HCT116 (cell line): ENCODE data around the gene TPPP2. TPM values are rescaled to one million over a fixed set of nuclear protein-coding genes. Genes with fewer than 3 reads are reported as not detected.

Source experiments
- ATAC-seq: fragments of 200-7000 bp; cut with Tn5 transposase; 2 replicates; pipeline ENCODE4 v1.9.1; 2020; ENCODE audit warnings: mild to moderate bottlenecking, moderate library complexity
- BruUV-seq: library from RNA; stranded (reverse); fragments of 400-500 nt; replicated peaks from 2 replicates; lab custom pipeline; 2021; lab: Mats Ljungman, UMichigan
- CTCF ChIA-PET: fragments of 300-600 bp; sonication (Branson Sonifier 250); formaldehyde crosslinking; loops from one replicate; lab custom pipeline; 2021; ENCODE audit warnings: antibody characterized with exemption; lab: Charles Lee
- POLR2A ChIA-PET: fragments of 300-600, 350-600 bp; sonication (Branson Sonifier 250); formaldehyde crosslinking; loops from one replicate; lab custom pipeline; 2021; ENCODE audit warnings: antibody characterized with exemption; lab: Charles Lee
- RAD21 ChIA-PET, 2 experiments: fragments of 300-600 bp; sonication (Branson Sonifier 250); formaldehyde crosslinking; loops; one replicate each; lab custom pipeline; 2023; ENCODE audit warnings: low total read pairs in 2 of 2; ENCODE audit not compliant: uncharacterized antibody in 2 of 2, unreplicated experiment in 2 of 2, low non-redundant PET in 1 of 2; lab: Charles Lee
- DNase-seq: peaks from one replicate; pipeline ENCODE4 v3.0.0-alpha.2; 2010; ENCODE audit warnings: low read depth, low spot score
- H2AFZ ChIP-seq: fragments of 200-600 bp; shearing (Covaris generic), sonication (generic); 2 replicates; pipeline ENCODE4 v1.6.1; 2017; ENCODE audit warnings: low read depth, mixed run types, mixed read lengths, antibody characterized with exemption, low read length; ENCODE audit not compliant: poor library complexity, severe bottlenecking
- H3K27ac ChIP-seq: 2 replicates; pipeline ENCODE4 v1.5.1; 2012; ENCODE audit warnings: low read depth, low read length
- H3K27me3 ChIP-seq: fragments of 200-600 bp; sonication (generic); 2 replicates; pipeline ENCODE4 v1.6.1; 2016; ENCODE audit warnings: mixed run types, low read length, mixed read lengths; ENCODE audit not compliant: insufficient read depth
- H3K36me3 ChIP-seq, 2 experiments: fragments of 200-500 bp in 1 of 2; fragments of 200-600 bp in 1 of 2; sonication (Bioruptor generic) in 1 of 2; sonication (generic) in 1 of 2; 2 replicates each; pipeline versions ENCODE4 v1.5.1 to v1.6.1; 2014 to 2016; ENCODE audit warnings: low read length in 2 of 2, inconsistent platforms in 1 of 2, mixed read lengths in 1 of 2, mixed run types in 1 of 2; ENCODE audit not compliant: insufficient read depth in 2 of 2, control insufficient read depth in 1 of 2
- H3K4me1 ChIP-seq, 2 experiments: fragments of 200-600 bp in 1 of 2; sonication (generic) in 1 of 2; 2 replicates each; pipeline versions ENCODE4 v1.5.1 to v1.6.1; 2012 to 2017; ENCODE audit warnings: low read length in 2 of 2, inconsistent platforms in 1 of 2, mild to moderate bottlenecking in 1 of 2, mixed read lengths in 1 of 2, mixed run types in 1 of 2, moderate library complexity in 1 of 2; ENCODE audit not compliant: insufficient read depth in 2 of 2, control insufficient read depth in 1 of 2
- H3K4me2 ChIP-seq: fragments of 200-600 bp; sonication (generic); 2 replicates; pipeline ENCODE4 v1.6.1; 2017; ENCODE audit warnings: mixed run types, low read length, mixed read lengths
- H3K4me3 ChIP-seq, 2 experiments: fragments of 200-600 bp in 1 of 2; sonication (generic) in 1 of 2; replicated peaks in 1 of 2; 2 replicates each; pipeline ENCODE4 v1.5.1; 2011 to 2016; ENCODE audit warnings: low read length in 2 of 2, control low read depth in 1 of 2, low read depth in 1 of 2, mild to moderate bottlenecking in 1 of 2, mixed read lengths in 1 of 2, mixed run types in 1 of 2
- H3K79me2 ChIP-seq: fragments of 200-600 bp; sonication (generic); 2 replicates; pipeline ENCODE4 v1.6.1; 2017; ENCODE audit warnings: mild to moderate bottlenecking, mixed run types, low read length, moderate library complexity, mixed read lengths; ENCODE audit not compliant: insufficient read depth
- H3K9ac ChIP-seq: fragments of 200-600 bp; sonication (generic); 2 replicates; pipeline ENCODE4 v1.6.1; 2016; ENCODE audit warnings: low read length, mixed read lengths
- H3K9me2 ChIP-seq: fragments of 200-600 bp; sonication (generic), shearing (Covaris generic); 2 replicates; pipeline ENCODE4 v1.6.1; 2017; ENCODE audit warnings: mixed run types, mild to moderate bottlenecking, moderate library complexity; ENCODE audit not compliant: insufficient read depth
- H3K9me3 ChIP-seq, 2 experiments: fragments of 200-500 bp in 1 of 2; fragments of 200-600 bp in 1 of 2; sonication (Bioruptor generic) in 1 of 2; sonication (generic) in 1 of 2; 2 replicates each; pipeline ENCODE4 v1.6.1; 2014 to 2017; ENCODE audit warnings: low read length in 2 of 2, mixed read lengths in 2 of 2, inconsistent platforms in 1 of 2, low read depth in 1 of 2, mild to moderate bottlenecking in 1 of 2, mixed run types in 1 of 2, moderate library complexity in 1 of 2; ENCODE audit not compliant: control insufficient read depth in 1 of 2, insufficient read depth in 1 of 2
- H4K20me1 ChIP-seq: fragments of 200-600 bp; sonication (generic), shearing (Covaris generic); 2 replicates; pipeline ENCODE4 v1.6.1; 2017; ENCODE audit warnings: mixed run types, mild to moderate bottlenecking, moderate library complexity; ENCODE audit not compliant: insufficient read depth
- ATF3 ChIP-seq: IDR thresholded peaks from 2 replicates; pipeline ENCODE4 v1.6.1; 2012
- CBX3 ChIP-seq: IDR thresholded peaks from 2 replicates; pipeline ENCODE4 v1.6.1; 2012; ENCODE audit warnings: low read depth
- CEBPB ChIP-seq: IDR thresholded peaks from 2 replicates; pipeline ENCODE4 v1.6.1; 2012; ENCODE audit warnings: low read depth
- CTCF ChIP-seq, 3 experiments: fragments of 200-600 bp in 1 of 3; sonication (generic) in 1 of 3; IDR thresholded peaks in 2 of 3; conservative IDR thresholded peaks in 1 of 3; 2 replicates each; pipeline ENCODE4 v1.5.1; 2012 to 2017; ENCODE audit warnings: low read depth in 2 of 3, low read length in 2 of 3, antibody characterized with exemption in 1 of 3, borderline replicate concordance in 1 of 3, control low read depth in 1 of 3, mild to moderate bottlenecking in 1 of 3, mixed read lengths in 1 of 3, mixed run types in 1 of 3, moderate library complexity in 1 of 3; ENCODE audit not compliant: insufficient read depth in 1 of 3
- ELF1 ChIP-seq: IDR thresholded peaks from 2 replicates; pipeline ENCODE4 v1.6.1; 2012; ENCODE audit warnings: low read depth, borderline replicate concordance
- FOSL1 ChIP-seq: IDR thresholded peaks from 2 replicates; pipeline ENCODE4 v1.6.1; 2012; ENCODE audit warnings: low read depth
- POLR2A ChIP-seq: IDR thresholded peaks from 2 replicates; pipeline ENCODE4 v1.7.0; 2011; ENCODE audit warnings: borderline replicate concordance; ENCODE audit not compliant: insufficient read depth, insufficient read length; ENCODE audit errors: extremely low read depth
- SRF ChIP-seq: IDR thresholded peaks from 2 replicates; pipeline ENCODE4 v1.6.1; 2012; ENCODE audit warnings: low read depth
- TCF7L2 ChIP-seq: IDR thresholded peaks from 2 replicates; pipeline ENCODE4 v1.7.0; 2011; ENCODE audit warnings: borderline replicate concordance, inconsistent platforms; ENCODE audit not compliant: insufficient read depth, insufficient read length; ENCODE audit errors: extremely low read depth
- YY1 ChIP-seq: IDR thresholded peaks from 2 replicates; pipeline ENCODE4 v1.6.1; 2011; ENCODE audit warnings: low read length, low read depth, moderate library complexity, mild to moderate bottlenecking; ENCODE audit not compliant: insufficient replicate concordance; ENCODE audit errors: extremely low read depth
- ZBTB33 ChIP-seq: IDR thresholded peaks from 2 replicates; pipeline ENCODE4 v1.6.1; 2011; ENCODE audit warnings: mild to moderate bottlenecking, low read length, moderate library complexity; ENCODE audit not compliant: insufficient replicate concordance; ENCODE audit errors: extremely low read depth
- ZNF274 ChIP-seq: fragments of 200-500 bp; sonication (Bioruptor generic); IDR thresholded peaks from 2 replicates; pipeline ENCODE4 v1.6.1; 2014; ENCODE audit warnings: mild to moderate bottlenecking, low read depth, low read length, inconsistent platforms
- intact Hi-C: fragments of 100-400 bp; cut with micrococcal nuclease; formaldehyde crosslinking; loops from 2 replicates; pipeline ENCODE4 v1.10.0; 2022
- total RNA-seq: library from RNA; stranded (reverse); gene quantifications from one replicate; pipeline ENCODE4 v1.2.1, GENCODE V29; 2021; ENCODE audit not compliant: unreplicated experiment

The TPPP2 gene
- total RNA-seq, 1 experiment from 2014 or later, result not detected

DNA sequence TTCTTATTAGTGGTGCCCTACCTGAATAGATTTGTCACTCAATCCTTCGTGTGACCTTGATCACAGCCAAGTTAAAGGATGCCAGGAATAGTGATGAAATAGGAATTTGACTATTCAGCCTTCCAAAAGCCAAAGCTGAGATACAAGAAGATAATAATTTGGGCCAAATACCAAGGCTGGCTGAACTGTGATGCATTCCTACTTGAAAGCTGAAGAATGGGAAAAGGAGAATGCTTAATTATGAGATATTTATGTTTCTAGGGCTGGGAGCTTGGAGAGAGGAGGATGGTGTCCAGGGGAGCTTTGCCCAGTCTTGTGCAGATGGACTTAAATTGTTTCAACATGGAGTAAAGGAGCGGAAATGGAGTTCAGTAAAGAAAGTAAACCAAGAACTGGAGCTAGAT is 17.4 kb downstream of the TPPP2 start:
- Histone ChIP-seq H3K4me1 (no peaks in the 10 kb centered on the region), H4K20me1 (no peaks in the 10 kb centered on the region), H3K79me2 (no peaks in the 10 kb centered on the region), H3K9ac (no peak overlapping the region), H3K27ac (no peak overlapping the region), H2AFZ (no peak overlapping the region), H3K4me2 (no peak overlapping the region), H3K36me3 (no peaks in the 10 kb centered on the region), H3K4me3 (no peak overlapping the region), H3K9me3 (no peaks in the 10 kb centered on the region), H3K9me2 (no peaks in the 10 kb centered on the region), H3K27me3 (no peaks in the 10 kb centered on the region)
- RAD21 ChIA-PET, result no interaction called here
- intact Hi-C loops, result no loop called here
- DNase-seq, result no peak
- POLR2A ChIA-PET, result no interaction called here
- no TSS peak for BruUV-seq
- CTCF ChIA-PET, result interaction anchor here (0.8 to 3.0 kb wide), 6 partner anchors 8 to 190 kb away, joined by 3 to 8 read pairs (median 3); no protein-coding TSS in a partner anchor
- ATAC-seq, result no peak
- no peak for TF ChIP-seq ELF1
- no peak for TF ChIP-seq POLR2A
- no peak for TF ChIP-seq CTCF (IDR thresholded peaks at IDR 0.05 in 2 of 3, conservative IDR thresholded peaks at IDR 0.05 in 1 of 3; ENCODE audit: borderline replicate concordance in 1 of 3, insufficient read depth in 1 of 3, low read depth in 2 of 3, low read length in 2 of 3)
- TF ChIP-seq ZNF274, result no peak
- no peak for TF ChIP-seq YY1
- TF ChIP-seq CBX3, result no peak
- TF ChIP-seq ZBTB33, result no peak
- TF ChIP-seq TCF7L2, result no peak
- TF ChIP-seq ATF3, result no peak
- no peak for TF ChIP-seq CEBPB
- TF ChIP-seq SRF, result no peak
- no peak for TF ChIP-seq FOSL1
